ENCODE results near the gene DISC1.

DNA sequence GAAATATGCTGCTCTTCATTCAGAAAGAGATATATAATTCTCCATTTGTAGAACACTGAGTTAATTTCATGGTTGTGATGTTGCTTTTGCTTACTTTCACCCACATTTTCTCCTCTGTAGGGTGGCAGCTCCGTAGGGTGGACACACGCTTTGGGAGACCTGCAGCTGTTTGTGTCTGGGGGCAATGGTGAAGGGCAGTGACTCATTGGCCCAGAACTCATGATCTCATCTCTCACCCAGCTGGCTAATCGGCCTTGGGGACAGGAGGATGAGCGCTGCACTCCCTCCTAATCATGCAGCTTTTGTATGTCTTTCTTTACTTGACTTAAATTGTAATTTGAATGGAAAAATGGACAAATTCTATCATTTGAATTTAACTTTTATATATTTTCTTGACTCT lies 9.6 kb downstream of the DISC1 start:
- TF ChIP-seq, protein P1, sequence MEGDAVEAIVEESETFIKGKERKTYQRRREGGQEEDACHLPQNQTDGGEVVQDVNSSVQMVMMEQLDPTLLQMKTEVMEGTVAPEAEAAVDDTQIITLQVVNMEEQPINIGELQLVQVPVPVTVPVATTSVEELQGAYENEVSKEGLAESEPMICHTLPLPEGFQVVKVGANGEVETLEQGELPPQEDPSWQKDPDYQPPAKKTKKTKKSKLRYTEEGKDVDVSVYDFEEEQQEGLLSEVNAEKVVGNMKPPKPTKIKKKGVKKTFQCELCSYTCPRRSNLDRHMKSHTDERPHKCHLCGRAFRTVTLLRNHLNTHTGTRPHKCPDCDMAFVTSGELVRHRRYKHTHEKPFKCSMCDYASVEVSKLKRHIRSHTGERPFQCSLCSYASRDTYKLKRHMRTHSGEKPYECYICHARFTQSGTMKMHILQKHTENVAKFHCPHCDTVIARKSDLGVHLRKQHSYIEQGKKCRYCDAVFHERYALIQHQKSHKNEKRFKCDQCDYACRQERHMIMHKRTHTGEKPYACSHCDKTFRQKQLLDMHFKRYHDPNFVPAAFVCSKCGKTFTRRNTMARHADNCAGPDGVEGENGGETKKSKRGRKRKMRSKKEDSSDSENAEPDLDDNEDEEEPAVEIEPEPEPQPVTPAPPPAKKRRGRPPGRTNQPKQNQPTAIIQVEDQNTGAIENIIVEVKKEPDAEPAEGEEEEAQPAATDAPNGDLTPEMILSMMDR (IDR thresholded peaks at IDR 0.05): no peak
- TF ChIP-seq POLR2A (IDR thresholded peaks at IDR 0.05): no peak
